Urinary bladder (tissue), 4 donors: ENCODE data around the gene DISC1. TPM values are rescaled to one million over a fixed set of nuclear protein-coding genes. Genes with fewer than 3 reads are reported as not detected.

ENCODE experiments used
- DNase-seq: peaks from one replicate; pipeline ENCODE4 v3.0.0-alpha.2; 2015; ENCODE audit errors: extremely low spot score
- H3K27ac ChIP-seq: one replicate; pipeline ENCODE4 v1.5.1; 2013; ENCODE audit warnings: low read depth, mild to moderate bottlenecking, moderate library complexity
- H3K36me3 ChIP-seq: one replicate; pipeline ENCODE4 v1.6.1; 2013; ENCODE audit warnings: mild to moderate bottlenecking, moderate library complexity; ENCODE audit not compliant: insufficient read depth
- H3K4me1 ChIP-seq: one replicate; pipeline ENCODE4 v1.6.1; 2013; ENCODE audit warnings: mild to moderate bottlenecking, moderate library complexity; ENCODE audit not compliant: insufficient read depth
- H3K4me3 ChIP-seq: one replicate; pipeline ENCODE4 v1.5.1; 2013; ENCODE audit warnings: low read depth, low read length
- WGBS: extraction: QIAGEN DNeasy Blood & Tissue Kit; methylation state at CpG from one replicate; pipeline ENCODE4 v1.1.7; 2013; 5-methylcytosine and 5-hydroxymethylcytosine counted together
- polyA plus RNA-seq: library from polyadenylated mRNA; stranded (reverse); fragments of 200-250 nt; gene quantifications from one replicate; pipeline ENCODE4 v1.2.3, GENCODE V29; 2013
- total RNA-seq: library from RNA; depleted of rRNA; stranded (reverse); fragments of >200 nt; gene quantifications from one replicate; pipeline ENCODE4 v1.2.3, GENCODE V29; 2014
- donor health status: healthy with polysubstance abuse.
- donor health status: healthy.

The DISC1 gene
- total and polyA plus RNA-seq, 2 donors = 1.6 to 32.0 TPM

GRCh38 chr1:231970684-231971083 lies 344.1 kb downstream of the DISC1 start:
- H3K4me1 ChIP-seq = no peaks in the 10 kb centered on the region
- no peak overlapping the region for H3K4me3 ChIP-seq
- H3K36me3 ChIP-seq = no peaks in the 10 kb centered on the region
- no peak for DNase-seq
- no peak overlapping the region for H3K27ac ChIP-seq
- 77% methylated on average over 2 of the region's 2 CpGs for WGBS

DNA sequence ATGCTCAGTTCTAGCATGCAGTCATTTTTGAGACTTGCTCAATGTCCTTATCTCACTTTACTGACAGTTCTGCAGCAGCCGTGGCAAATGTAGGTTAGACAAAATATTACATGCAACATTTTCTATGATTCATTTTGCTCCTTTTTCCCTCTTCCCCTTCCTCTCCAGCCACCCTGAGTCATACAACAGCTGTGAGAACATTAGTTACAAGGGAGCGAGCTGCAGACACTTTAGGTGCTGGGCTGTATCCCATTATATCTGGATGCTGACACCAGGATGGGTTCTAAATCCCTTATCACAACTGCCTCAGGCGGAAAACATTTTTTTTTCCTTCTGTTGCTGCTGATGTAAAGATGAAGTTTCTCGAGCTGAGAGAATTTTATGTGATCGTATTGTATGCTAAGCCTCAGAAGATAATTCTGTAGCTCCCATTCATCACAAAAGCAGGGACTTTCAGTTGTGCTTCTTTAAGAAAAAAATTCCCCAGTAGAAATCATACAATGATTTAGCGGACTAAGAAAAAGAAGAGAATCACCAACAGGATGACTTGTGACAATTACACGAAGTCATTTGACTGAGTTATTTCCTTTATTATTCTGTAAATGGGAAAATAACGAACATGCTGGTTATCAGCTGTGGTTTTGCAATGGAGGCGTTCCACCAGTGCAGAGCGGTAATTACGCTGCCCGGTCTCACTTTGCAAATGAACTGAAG lies 345.0 kb downstream of the DISC1 start:
- Histone ChIP-seq H3K4me3 (no peak overlapping the region), H3K4me1 (no peaks in the 10 kb centered on the region), H3K36me3 (no peaks in the 10 kb centered on the region), H3K27ac (no peak overlapping the region)
- WGBS = 75% methylated on average over 12 of the region's 12 CpGs
- no peak for DNase-seq

GRCh38 chr1:231972111-231972445 lies 345.5 kb downstream of the DISC1 start:
- DNase-seq = no peak
- no peaks in the 10 kb centered on the region for H3K4me1 ChIP-seq
- H3K36me3 ChIP-seq = no peaks in the 10 kb centered on the region
- H3K4me3 ChIP-seq = no peak overlapping the region
- H3K27ac ChIP-seq = no peak overlapping the region
- WGBS = 98% methylated on average over 1 of the region's 1 CpG

GRCh38 chr1:231973830-231974229 lies 347.2 kb downstream of the DISC1 start:
- no peak for DNase-seq
- no peak overlapping the region for H3K4me3 ChIP-seq
- H3K4me1 ChIP-seq = no peaks in the 10 kb centered on the region
- no peak overlapping the region for H3K27ac ChIP-seq
- H3K36me3 ChIP-seq = no peaks in the 10 kb centered on the region
- WGBS = 80% methylated on average over 5 of the region's 5 CpGs

DNA sequence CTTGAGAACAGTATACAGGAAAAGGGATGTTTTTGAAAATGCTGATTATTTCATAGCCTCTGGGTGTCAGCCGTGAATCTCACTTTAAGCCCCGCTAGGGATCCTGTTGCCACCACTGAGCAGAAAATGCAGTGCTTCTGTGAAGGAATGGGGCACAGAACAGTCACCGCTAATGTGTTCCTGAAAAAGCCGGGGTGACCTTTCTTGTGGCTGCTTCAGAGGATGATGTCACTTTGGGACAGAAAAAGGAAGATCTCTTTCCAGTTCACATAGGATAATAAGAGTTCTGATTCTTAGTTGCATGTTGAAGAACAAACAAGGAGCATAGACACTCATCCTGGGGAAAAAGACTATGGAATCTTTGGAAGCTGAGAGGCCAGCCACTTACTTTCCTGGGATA lies 349.6 kb downstream of the DISC1 start:
- 94% methylated on average over 4 of the region's 4 CpGs for WGBS
- no peak for DNase-seq
- H3K4me1 ChIP-seq = no peaks in the 10 kb centered on the region
- no peaks in the 10 kb centered on the region for H3K36me3 ChIP-seq
- H3K4me3 ChIP-seq = no peak overlapping the region
- no peak overlapping the region for H3K27ac ChIP-seq

- Histone ChIP-seq H3K4me1 (no peaks in the 10 kb centered on the region), H3K4me3 (no peak overlapping the region), H3K27ac (no peak overlapping the region), H3K36me3 (no peaks in the 10 kb centered on the region)
- WGBS = 83% methylated on average over 4 of the region's 4 CpGs
- no peak for DNase-seq
Measured at GRCh38 chr1:231981675-231982074, 355.1 kb downstream of the DISC1 start.

DNA sequence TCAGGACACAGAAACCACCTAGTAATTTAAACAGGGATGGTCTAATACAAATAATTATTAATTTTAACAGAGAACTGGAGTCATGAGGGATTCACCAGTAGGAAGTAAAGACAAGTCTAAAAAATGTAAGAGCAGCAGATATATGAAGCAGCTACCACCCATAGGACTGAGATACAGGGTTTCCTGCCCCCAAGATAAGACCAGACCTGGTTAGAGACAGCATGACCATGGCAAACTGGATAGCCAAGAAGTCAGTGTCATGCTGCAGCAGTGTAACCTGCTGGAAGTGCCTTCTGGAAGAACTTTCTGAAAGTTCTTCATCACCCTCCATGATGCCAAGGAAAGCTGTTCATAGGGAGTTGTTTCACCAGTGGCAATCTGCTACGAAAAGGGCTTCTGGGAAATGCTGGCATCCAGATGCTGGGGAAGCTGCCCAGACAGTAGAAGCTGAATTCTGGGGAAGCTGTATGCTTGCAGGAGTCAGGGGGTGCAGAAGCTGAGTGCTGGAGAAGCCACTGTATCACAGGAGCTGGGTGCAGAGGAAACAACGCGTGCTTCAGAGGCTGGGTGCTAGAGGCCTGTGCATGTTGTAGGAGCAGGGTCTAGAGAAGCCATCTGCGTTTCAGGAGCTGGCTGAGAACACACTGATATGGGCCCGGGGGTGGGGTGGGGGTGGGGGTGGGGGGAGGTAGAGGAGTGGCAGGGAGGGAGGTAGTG lies 356.4 kb downstream of the DISC1 start:
- H3K4me3 ChIP-seq = no peak overlapping the region
- H3K4me1 ChIP-seq = no peaks in the 10 kb centered on the region
- WGBS = 81% methylated on average over 5 of the region's 5 CpGs
- no peak overlapping the region for H3K27ac ChIP-seq
- no peaks in the 10 kb centered on the region for H3K36me3 ChIP-seq
- DNase-seq = no peak

DNA sequence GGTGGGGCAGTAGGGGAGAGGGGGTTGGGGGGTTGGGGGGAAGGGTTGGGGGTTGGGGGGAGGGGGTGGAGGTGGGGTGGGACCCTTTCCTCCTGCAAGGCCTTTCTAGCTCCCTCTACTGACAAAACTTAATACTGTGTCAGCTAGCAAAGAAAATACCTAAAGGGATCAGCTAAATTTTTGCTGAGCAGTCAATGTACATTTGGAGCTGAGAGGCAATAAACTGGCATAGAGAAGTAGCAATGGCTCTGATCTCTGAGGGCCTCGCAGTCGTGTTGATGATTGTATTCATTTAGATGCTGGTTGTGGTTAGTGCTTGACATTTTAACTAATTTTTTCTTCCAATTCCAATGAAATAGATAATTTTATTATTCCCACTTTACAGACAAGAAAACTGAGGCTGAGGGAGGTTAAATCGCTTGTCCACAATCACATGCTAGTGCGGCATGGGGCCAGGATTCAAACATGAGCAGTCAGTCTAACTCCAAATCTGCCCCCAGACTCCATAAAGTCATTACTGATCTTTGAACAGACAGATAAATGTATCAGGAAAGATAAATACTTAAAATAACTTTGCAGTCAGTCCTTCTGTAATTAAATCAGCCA lies 357.1 kb downstream of the DISC1 start:
- no peak for DNase-seq
- H3K4me1 ChIP-seq = no peaks in the 10 kb centered on the region
- H3K27ac ChIP-seq = no peak overlapping the region
- 95% methylated on average over 4 of the region's 4 CpGs for WGBS
- H3K4me3 ChIP-seq = no peak overlapping the region
- H3K36me3 ChIP-seq = no peaks in the 10 kb centered on the region

- H3K4me1 ChIP-seq = no peaks in the 10 kb centered on the region
- WGBS = 90% methylated on average over 4 of the region's 4 CpGs
- no peak for DNase-seq
- H3K36me3 ChIP-seq = no peaks in the 10 kb centered on the region
- H3K27ac ChIP-seq = no peak overlapping the region
- H3K4me3 ChIP-seq = no peak overlapping the region
Measured at GRCh38 chr1:231985296-231986023, 358.9 kb downstream of the DISC1 start.

GRCh38 chr1:231986631-231987336 lies 360.2 kb downstream of the DISC1 start:
- 79% methylated on average over 8 of the region's 8 CpGs for whole genome bisulfite sequencing
- Histone ChIP-seq H3K36me3 (no peaks in the 10 kb centered on the region), H3K4me1 (no peaks in the 10 kb centered on the region), H3K4me3 (no peak overlapping the region), H3K27ac (no peak overlapping the region)
- no peak for DNase-seq

DNA sequence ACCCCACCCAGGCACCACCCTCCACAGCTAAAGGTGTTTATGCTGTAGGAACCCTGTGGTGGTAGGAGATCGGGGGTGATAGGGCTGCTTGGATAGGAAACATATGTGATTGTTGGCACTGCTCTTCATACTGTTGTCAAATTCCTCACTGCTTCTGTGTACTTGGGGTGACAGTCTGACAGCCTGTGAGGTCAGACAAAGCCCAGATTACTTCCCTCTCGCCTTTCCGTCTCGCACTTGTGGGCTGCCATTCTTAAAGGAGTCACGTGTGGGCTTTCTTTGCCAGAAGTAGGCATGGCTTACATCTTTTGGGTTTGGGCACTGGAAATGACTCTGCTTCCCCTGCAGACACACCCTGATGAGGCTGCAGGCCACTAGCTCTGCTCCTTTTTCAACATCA lies 363.8 kb downstream of the DISC1 start:
- 81% methylated on average over 5 of the region's 5 CpGs for WGBS
- no peaks in the 10 kb centered on the region for H3K4me1 ChIP-seq
- DNase-seq = no peak
- no peak overlapping the region for H3K27ac ChIP-seq
- H3K4me3 ChIP-seq = no peak overlapping the region
- H3K36me3 ChIP-seq = no peaks in the 10 kb centered on the region

- 67% methylated on average over 8 of the region's 8 CpGs for WGBS
- Histone ChIP-seq H3K27ac (no peak overlapping the region), H3K4me1 (no peaks in the 10 kb centered on the region), H3K4me3 (no peak overlapping the region), H3K36me3 (no peaks in the 10 kb centered on the region)
- DNase-seq = no peak
Measured at GRCh38 chr1:231991231-231991630, 364.6 kb downstream of the DISC1 start.

DNA sequence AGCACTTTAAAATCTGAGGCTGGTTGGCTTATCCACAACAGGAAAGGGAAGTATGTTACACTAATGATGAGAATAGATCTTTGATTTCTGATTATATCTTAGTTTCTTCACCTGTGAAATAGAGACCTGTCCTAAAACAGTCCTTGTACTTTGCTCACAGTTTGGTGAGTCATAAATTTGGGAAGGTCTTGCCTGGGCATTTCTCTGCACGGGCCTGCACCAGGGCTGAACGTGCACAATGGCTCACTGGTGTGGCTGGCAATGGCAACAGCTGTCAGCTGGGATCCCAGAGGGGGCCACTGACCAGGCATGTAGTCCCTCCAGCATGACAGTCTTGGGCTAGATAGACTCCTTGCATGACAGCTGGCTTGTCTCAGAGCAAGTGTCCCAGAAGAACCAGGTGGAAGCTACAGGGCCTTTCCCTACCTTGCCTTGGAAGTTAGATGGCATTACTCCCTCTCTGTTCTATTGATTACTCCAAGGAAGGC lies 367.4 kb downstream of the DISC1 start:
- no peak overlapping the region for H3K27ac ChIP-seq

More for the DNA sequence above, 367.4 kb downstream of the DISC1 start:
- 89% methylated on average over 2 of the region's 2 CpGs for whole genome bisulfite sequencing
- no peak for DNase-seq
- H3K4me1 ChIP-seq = no peaks in the 10 kb centered on the region
- no peak overlapping the region for H3K4me3 ChIP-seq
- H3K36me3 ChIP-seq = no peaks in the 10 kb centered on the region
